Lower leg skin (tissue), 4 donors: ENCODE measurements around the gene EFCAB6. TPM values are rescaled to one million over a fixed set of nuclear protein-coding genes. Genes with fewer than 3 reads are reported as not detected.

Experiments used
- DNase-seq, 2 donors: peaks; one replicate each; pipeline ENCODE4 v3.0.0-alpha.2; 2019; ENCODE audit warnings: low spot score in 2 of 2
- H3K4me3 ChIP-seq: fragments of 200-600 bp; sonication (generic); 2 replicates; pipeline ENCODE4 v1.5.1; 2017; ENCODE audit warnings: mild to moderate bottlenecking, low read depth; ENCODE audit not compliant: poor library complexity, severe bottlenecking
- POLR2A ChIP-seq, 2 donors: fragments of 450-650 bp; IDR thresholded peaks; one replicate each; pipeline ENCODE4 v1.6.1; 2016 to 2017; ENCODE audit warnings: antibody characterized with exemption in 2 of 2, mild to moderate bottlenecking in 1 of 2, moderate library complexity in 1 of 2
- WGBS, 2 donors: methylation state at CpG; one replicate each; pipeline ENCODE4 v1.1.5; 2018; 5-methylcytosine and 5-hydroxymethylcytosine counted together
- intact Hi-C: fragments of 100-400 bp; cut with DNase I; formaldehyde crosslinking; loops from one replicate; pipeline ENCODE4 v1.15.0; 2023; ENCODE audit warnings: low total_unique reads
- total RNA-seq, 4 donors: library from RNA; depleted of rRNA; stranded (reverse); fragments of >200 nt; gene quantifications; one replicate each; pipeline ENCODE4 v1.1.0, GENCODE V29; 2016
- TF ChIP-seq, protein P1 (sequence below), 3 donors: fragments of 450-650 bp; IDR thresholded peaks; one replicate each; pipeline ENCODE4 v1.5.1; 2016; ENCODE audit warnings: antibody characterized with exemption in 3 of 3, mild to moderate bottlenecking in 3 of 3, moderate library complexity in 2 of 3

The EFCAB6 gene
- total RNA-seq, 4 donors from 2014 or later = 0.44 to 4.2 (median 1.8) TPM

DNA sequence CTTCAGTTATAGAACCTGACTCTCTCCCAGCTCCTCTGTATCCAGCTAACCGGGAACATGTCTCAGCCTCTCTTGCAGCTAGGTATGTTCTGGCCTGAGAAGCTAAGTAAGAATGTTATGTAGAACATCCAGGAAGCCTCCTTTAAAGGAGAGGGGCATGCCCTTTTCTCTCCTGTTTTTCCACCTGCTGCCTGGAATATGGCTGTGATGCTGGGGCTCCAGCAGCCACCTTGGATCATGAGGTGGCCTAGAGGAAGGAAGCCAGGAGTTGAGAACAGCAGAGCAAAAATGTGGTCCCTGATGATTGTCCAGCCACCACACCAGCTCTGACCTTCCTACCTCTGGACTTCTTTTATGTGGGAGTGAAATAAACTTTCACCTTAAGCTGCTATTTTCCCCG, 282.6 kb downstream of the EFCAB6 start:
- no peak for DNase-seq
- intact Hi-C loops = no loop called here
- WGBS, 2 donors = 93 to 94% methylated on average over 2 of the region's 2 CpGs
- no peak overlapping the region for H3K4me3 ChIP-seq
- TF ChIP-seq, protein P1, sequence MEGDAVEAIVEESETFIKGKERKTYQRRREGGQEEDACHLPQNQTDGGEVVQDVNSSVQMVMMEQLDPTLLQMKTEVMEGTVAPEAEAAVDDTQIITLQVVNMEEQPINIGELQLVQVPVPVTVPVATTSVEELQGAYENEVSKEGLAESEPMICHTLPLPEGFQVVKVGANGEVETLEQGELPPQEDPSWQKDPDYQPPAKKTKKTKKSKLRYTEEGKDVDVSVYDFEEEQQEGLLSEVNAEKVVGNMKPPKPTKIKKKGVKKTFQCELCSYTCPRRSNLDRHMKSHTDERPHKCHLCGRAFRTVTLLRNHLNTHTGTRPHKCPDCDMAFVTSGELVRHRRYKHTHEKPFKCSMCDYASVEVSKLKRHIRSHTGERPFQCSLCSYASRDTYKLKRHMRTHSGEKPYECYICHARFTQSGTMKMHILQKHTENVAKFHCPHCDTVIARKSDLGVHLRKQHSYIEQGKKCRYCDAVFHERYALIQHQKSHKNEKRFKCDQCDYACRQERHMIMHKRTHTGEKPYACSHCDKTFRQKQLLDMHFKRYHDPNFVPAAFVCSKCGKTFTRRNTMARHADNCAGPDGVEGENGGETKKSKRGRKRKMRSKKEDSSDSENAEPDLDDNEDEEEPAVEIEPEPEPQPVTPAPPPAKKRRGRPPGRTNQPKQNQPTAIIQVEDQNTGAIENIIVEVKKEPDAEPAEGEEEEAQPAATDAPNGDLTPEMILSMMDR (IDR thresholded peaks at IDR 0.05) = no peak
- no peak for TF ChIP-seq POLR2A (IDR thresholded peaks at IDR 0.05)

DNA sequence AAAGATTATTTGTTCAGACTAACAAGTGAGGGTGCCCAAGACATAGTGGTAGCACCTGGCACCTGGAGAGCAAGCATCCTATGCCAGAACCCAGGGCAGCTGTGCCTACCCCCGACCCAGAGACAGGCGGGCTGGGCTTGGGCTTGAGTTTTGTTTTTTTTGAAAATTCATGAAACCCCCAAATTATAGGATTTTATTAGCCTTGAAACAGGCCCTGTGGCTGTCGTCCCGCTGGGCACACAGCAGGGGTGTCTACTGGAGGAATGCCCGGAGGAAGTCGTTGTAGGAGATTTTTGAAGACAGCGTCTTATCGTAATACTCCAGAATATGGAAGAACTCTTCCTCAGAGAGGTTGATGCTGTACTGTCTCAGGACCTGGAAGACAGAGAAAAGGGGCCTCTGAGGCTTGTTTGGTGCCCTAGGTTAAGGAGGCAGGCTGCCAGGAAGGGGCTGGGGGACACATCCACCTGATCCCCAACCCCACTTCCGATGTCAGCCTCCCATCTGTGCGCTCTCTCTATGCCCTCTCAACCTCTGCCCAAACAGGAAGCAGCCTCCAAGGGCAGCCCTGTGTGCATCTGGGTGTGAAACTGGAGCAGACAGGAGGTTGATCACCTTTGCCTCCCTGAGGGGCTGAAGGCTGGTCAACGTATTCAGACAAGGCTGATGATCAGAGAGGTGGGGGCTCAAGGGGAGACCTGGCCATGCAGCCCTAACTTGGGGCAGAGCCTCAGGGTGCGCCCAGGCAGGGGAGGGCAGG, 283.3 kb downstream of the EFCAB6 start:
- intact Hi-C loops = no loop called here
- DNase-seq = peak in 1 of 2 donors; percentile 76
- TF ChIP-seq, protein P1 (IDR thresholded peaks at IDR 0.05) = no peak
- no peak for TF ChIP-seq POLR2A (IDR thresholded peaks at IDR 0.05)
- 66 to 71% methylated on average over 12 of the region's 12 CpGs for WGBS, 2 donors
- no peak overlapping the region for H3K4me3 ChIP-seq

DNA sequence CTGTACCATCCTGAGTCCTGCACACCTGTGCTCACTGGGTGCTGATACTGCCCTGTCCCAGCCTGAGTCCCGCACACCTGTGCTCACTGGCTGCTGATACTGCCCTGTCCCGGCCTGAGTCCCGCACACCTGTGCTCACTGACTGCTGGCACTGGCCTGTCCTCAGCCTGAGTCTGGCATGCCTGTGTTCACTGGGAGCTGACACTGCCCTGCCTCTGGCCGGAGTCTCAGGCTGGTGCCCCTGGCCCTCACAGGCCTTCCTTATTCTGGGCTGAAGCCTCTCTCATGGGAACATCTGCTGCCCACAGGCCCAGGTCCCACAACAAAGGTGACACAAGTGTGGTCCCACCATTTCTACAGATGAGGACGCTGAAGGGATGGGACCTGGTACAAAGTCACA, 285.2 kb downstream of the EFCAB6 start:
- DNase-seq = no peak
- TF ChIP-seq, protein P1 (IDR thresholded peaks at IDR 0.05) = no peak
- no peak overlapping the region for H3K4me3 ChIP-seq
- intact Hi-C loops = no loop called here
- 80 to 93% methylated on average over 1 to 2 of the region's 5 CpGs for WGBS, 2 donors

DNA sequence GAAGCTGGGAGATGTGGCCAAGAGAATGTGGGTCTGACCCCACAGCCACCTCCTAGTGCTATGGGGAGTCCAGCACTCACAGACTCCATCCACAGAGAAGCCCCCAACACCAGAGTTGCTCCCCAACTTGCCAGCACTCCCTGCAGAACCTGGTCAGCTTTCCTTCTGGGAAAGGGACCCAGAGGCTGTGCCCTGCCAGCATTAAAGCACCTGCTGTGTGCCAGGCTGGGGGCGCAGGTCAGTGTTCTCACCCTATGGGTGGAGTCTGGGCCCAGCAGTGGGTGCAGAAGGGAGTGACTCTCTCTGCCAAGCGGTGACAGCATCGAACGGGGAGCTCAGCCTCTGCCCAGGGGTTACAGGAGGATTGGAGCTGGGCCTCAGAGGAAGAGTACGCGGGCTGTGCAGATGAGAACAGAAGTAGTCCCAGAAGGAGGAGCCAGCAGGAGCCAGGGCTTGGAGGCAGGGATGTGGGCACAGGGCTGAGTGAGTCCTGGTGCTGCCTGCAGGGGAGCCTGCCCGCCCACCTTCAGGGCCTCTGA, 285.9 kb downstream of the EFCAB6 start:
- no peak for TF ChIP-seq POLR2A (IDR thresholded peaks at IDR 0.05)
- TF ChIP-seq, protein P1 (IDR thresholded peaks at IDR 0.05) = no peak
- intact Hi-C loops = no loop called here
- no peak overlapping the region for H3K4me3 ChIP-seq
- 52 to 57% methylated on average over 7 of the region's 7 CpGs for WGBS, 2 donors
- no peak for DNase-seq

DNA sequence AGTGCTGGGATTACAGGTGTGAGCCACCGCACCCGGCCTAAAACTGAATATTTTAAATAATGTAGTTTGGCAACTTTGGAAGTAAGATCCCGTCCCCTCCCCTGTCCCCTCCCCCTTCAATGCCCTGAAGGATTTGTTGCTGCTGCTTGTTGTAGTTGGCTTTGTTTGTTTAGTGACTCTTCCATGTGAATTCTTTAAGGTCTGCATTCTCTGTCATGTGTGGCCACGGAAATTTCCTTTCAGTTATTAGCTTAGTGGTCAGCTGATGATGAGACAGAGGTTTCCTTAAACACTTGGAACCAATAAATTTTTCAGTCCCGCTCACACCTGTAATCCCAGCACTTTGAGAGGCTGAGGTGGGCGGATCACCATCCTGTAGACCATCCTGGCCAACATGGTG, 290.4 kb downstream of the EFCAB6 start:
- intact Hi-C loops = no loop called here
- no peak overlapping the region for H3K4me3 ChIP-seq
- no peak for TF ChIP-seq POLR2A (IDR thresholded peaks at IDR 0.05)
- TF ChIP-seq, protein P1 (IDR thresholded peaks at IDR 0.05) = no peak
- DNase-seq = no peak
- WGBS, 2 donors = 66 to 68% methylated on average over 6 of the region's 6 CpGs
